GM12892 (cell line): ENCODE measurements around the gene MAP3K10.

Experiments used
- POLR2A ChIP-seq: IDR thresholded peaks from 2 replicates; pipeline ENCODE4 v1.6.1; 2011; ENCODE audit warnings: low read depth, low read length, control low read depth
- POLR2AphosphoS5 ChIP-seq: IDR thresholded peaks from 2 replicates; pipeline ENCODE4 v1.6.1; 2011; ENCODE audit warnings: low read depth, low read length, control low read depth
- TAF1 ChIP-seq: IDR thresholded peaks from 2 replicates; pipeline ENCODE4 v1.6.1; 2011; ENCODE audit warnings: low read depth, mild to moderate bottlenecking, control low read depth, low read length, borderline replicate concordance

GRCh38 chr19:40241809-40242384 is 50.7 kb downstream of the MAP3K10 start:
- TF ChIP-seq POLR2A (no peak), POLR2AphosphoS5 (no peak), TAF1 (no peak)
